Measurements from ENCODE around the gene NOL3. TPM values are rescaled to one million over a fixed set of nuclear protein-coding genes. Genes with fewer than 3 reads are reported as not detected.

The NOL3 gene
- total RNA-seq, 1 experiment from 2014 or later = 5.6 TPM

DNA sequence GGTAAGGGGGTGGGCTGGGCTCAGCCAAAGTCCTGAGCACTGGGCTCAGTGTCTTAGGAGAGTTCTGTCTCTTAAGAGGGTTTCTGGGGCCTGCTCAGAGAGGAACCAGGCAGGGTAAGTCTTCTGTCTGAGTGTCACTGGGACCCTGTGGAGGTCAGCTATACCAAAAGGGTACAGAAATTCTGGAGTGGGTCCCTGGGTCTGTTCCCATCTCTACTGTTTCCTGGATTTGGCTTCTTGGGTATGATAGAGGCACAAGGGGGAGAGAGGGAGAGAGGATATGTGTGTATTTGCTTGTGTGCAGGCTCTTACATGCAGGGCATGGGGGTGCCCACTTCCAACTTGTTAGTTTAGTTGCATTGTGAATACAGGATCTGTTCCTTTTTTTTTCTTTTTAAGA, 23.2 kb downstream of the NOL3 start:
- Histone ChIP-seq H3T11ph (ENCODE audit: low read length) (no peak overlapping the region), H4K91ac (ENCODE audit: insufficient read length, low read depth, low read length) (no peak overlapping the region), H3K9ac (ENCODE audit: extremely low read depth, insufficient read length, low read length) (no peak overlapping the region), H3K4me2 (ENCODE audit: insufficient read depth, insufficient read length, low read length) (peak overlapping the region; percentile 89), H3K56ac (ENCODE audit: insufficient read length, low read depth, low read length) (no peak overlapping the region), H2BK15ac (ENCODE audit: low read depth, low read length) (no peak overlapping the region), H3K14ac (ENCODE audit: insufficient read depth, low read length) (no peak overlapping the region), H2AFZ (ENCODE audit: low read length) (no peak overlapping the region), H2BK12ac (ENCODE audit: insufficient read length, low read depth, low read length) (no peak overlapping the region), H3K23me2 (ENCODE audit: insufficient read length, low read depth, low read length, poor library complexity, severe bottlenecking) (peaks cover 8% of the 10 kb centered on the region), H3K27ac (ENCODE audit: insufficient read length, low read depth, low read length) (no peak overlapping the region), H3K4ac (ENCODE audit: low read depth, low read length) (no peak overlapping the region), H3K79me1 (ENCODE audit: insufficient read depth, low read depth, low read length, poor library complexity, severe bottlenecking) (peaks cover 13% of the 10 kb centered on the region), H3K23ac (ENCODE audit: insufficient read length, low read depth, low read length) (no peak overlapping the region), H3K27me3 (ENCODE audit: insufficient read depth, low read length) (no peaks in the 10 kb centered on the region; the same call in 1 of the 2 replicates), H4K20me1 (ENCODE audit: control insufficient read depth, insufficient read depth, insufficient read length) (no peaks in the 10 kb centered on the region), H4K5ac (ENCODE audit: insufficient read length, low read depth, low read length) (no peak overlapping the region), H2AK5ac (ENCODE audit: insufficient read length, low read length) (no peak overlapping the region), H3K79me2 (ENCODE audit: insufficient read depth, low read length) (peaks cover 13% of the 10 kb centered on the region; the same call in 1 of the 2 replicates), H3K18ac (ENCODE audit: insufficient read length, low read depth, low read length) (no peak overlapping the region), H3K9me3 (ENCODE audit: control insufficient read depth, low read depth, low read length) (no peaks in the 10 kb centered on the region), H4K8ac (replicated peaks; ENCODE audit: insufficient read length, low read depth, low read length) (no peak overlapping the region), H3K4me1 (ENCODE audit: insufficient read depth, low read length) (no peaks in the 10 kb centered on the region), H2BK20ac (ENCODE audit: low read depth, low read length, poor library complexity, severe bottlenecking) (no peak overlapping the region), H2BK5ac (ENCODE audit: insufficient read length, low read length) (no peak overlapping the region), H2BK120ac (ENCODE audit: low read depth, low read length, poor library complexity, severe bottlenecking) (no peak overlapping the region)
- Mint-ChIP-seq H3K9me3 (no peaks in the 10 kb centered on the region; a peak in 1 of 5 replicates), H3K27me3 (ENCODE audit: low read depth) (0 out of 2 replicates have a peak, but pooled peaks cover 2% of the 10 kb centered on the region), H3K36me3 (ENCODE audit: insufficient read depth in 1 of 3, low read depth in 3 of 3) (peaks cover 40 to 59% (median 54%) of the 10 kb centered on the region in 3 experiments), H3K4me1 (peaks cover 23 to 34% of the 10 kb centered on the region in 2 experiments), H3K4me3 (peak overlapping the region; percentile 86 to 93), H3K27ac (no peak overlapping the region; a peak in 1 of 7 replicates)
- no peak for DNase-seq
- TF ChIP-seq, protein P1, sequence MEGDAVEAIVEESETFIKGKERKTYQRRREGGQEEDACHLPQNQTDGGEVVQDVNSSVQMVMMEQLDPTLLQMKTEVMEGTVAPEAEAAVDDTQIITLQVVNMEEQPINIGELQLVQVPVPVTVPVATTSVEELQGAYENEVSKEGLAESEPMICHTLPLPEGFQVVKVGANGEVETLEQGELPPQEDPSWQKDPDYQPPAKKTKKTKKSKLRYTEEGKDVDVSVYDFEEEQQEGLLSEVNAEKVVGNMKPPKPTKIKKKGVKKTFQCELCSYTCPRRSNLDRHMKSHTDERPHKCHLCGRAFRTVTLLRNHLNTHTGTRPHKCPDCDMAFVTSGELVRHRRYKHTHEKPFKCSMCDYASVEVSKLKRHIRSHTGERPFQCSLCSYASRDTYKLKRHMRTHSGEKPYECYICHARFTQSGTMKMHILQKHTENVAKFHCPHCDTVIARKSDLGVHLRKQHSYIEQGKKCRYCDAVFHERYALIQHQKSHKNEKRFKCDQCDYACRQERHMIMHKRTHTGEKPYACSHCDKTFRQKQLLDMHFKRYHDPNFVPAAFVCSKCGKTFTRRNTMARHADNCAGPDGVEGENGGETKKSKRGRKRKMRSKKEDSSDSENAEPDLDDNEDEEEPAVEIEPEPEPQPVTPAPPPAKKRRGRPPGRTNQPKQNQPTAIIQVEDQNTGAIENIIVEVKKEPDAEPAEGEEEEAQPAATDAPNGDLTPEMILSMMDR (conservative IDR thresholded peaks at IDR 0.05) = no peak
